Activated CD4-positive, alpha-beta T cell treated with anti-CD3 and anti-CD28 coated beads for 4 hours (primary cell): ENCODE data around the gene BBLN.

Source experiments
- DNase-seq, 2 donors: peaks; one replicate each; pipeline ENCODE4 v3.0.0-alpha.2; 2020

BBLN gene

DNA sequence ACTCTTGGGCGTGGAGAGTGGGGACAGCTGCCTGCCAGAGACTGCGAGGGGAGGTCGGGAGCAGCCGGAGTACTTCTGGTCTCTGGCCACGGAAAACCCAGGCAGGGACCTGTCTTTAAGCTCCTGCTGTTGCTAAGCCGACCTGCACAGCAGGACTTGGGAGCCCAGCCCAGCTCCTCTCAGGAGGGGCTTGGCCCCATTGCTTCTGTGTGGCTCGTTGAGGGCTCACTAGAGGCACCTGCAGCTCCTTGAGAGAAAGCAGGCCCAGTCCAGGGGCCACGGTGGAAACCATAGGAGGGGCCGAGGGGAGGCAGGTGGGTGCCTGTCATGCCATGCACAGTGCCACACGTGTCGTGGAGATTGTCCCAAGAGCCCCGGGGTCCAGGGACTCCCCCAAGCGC is 14.1 kb upstream of the BBLN start:
- DNase-seq: no peak

DNA sequence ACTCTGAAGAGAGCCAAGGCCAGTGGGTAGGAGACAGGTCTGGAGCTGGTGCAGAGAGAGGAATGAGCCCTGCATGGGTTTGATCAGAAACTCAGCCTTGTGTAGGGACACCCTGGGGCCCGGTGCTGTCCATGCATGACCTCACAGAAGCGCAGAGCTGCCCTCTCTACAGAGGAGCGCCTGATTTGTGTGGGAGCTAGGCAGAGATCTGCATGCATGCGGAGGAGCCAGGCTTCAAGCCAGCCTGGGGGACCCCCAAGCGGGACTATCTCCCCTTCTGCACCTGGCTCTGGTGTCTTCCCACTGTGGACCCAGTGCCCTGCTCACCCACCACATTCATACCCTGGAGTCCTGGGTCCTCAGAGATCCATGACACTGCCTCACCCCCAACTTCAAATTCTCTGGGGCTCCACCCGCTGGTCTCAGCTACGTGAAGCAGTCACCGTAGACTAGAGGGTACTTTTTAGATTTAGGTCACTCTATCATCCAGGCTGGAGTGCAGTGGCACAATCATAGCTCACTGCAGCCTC is 13.4 kb upstream of the BBLN start:
- DNase-seq: no peak

DNA sequence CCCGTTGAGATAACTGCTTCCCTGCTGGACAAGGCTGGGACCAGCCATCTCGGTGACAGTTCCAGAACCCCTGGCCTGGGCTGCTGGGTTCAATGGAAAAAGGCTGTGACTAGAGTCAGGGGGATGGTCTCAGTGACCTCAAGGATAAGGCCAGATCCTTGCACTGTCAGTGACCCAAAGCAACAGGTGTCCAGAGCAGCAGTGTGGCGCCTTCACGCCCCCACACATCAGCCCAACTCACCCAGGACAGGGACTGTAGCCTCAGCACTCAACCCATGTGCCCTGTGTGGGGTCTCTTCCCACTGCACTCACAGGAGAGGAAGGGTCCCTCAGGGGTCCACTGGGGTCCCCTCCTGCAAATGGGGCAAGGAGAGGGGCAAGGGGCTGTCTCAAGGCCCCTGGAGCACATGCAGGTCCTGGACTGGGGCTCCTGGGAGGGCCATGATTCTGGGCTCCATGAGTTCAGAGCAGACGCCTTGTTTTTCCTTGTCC is 11.5 kb upstream of the BBLN start:
- no peak for DNase-seq

DNA sequence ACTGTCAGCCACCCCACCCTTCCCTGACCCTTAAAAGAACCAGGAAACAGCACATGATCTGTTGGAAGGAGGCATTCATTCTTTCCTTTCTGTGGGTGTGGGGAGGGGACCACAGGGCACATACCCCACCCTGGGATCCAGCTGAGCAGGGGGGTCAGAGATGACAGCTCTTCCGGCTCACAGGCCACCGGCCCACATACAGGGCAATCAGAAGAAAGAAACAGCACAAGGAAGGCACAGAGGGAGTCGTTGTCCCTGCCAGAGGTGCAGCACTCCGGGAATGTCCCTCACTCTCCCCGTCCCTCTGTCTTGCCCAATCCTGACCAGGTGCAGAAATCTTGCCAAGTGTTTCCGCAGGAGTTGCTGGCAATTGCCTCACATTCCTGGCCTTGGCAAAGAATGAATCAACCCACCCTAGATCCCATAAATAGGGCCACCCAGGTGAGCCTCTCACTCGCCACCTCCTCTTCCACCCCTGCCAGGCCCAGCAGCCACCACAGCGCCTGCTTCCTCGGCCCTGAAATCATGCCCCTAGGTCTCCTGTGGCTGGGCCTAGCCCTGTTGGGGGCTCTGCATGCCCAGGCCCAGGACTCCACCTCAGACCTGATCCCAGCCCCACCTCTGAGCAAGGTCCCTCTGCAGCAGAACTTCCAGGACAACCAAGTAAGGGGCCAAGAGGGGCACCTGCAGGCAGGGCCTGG is 10.9 kb upstream of the BBLN start, which contains the start of gene LCN2:
TSS of gene LCN2 (plus strand) at position 453 of the 701 bp plus-strand sequence. CDS start at position 526, 73 bp downstream.
- no peak for DNase-seq

DNA sequence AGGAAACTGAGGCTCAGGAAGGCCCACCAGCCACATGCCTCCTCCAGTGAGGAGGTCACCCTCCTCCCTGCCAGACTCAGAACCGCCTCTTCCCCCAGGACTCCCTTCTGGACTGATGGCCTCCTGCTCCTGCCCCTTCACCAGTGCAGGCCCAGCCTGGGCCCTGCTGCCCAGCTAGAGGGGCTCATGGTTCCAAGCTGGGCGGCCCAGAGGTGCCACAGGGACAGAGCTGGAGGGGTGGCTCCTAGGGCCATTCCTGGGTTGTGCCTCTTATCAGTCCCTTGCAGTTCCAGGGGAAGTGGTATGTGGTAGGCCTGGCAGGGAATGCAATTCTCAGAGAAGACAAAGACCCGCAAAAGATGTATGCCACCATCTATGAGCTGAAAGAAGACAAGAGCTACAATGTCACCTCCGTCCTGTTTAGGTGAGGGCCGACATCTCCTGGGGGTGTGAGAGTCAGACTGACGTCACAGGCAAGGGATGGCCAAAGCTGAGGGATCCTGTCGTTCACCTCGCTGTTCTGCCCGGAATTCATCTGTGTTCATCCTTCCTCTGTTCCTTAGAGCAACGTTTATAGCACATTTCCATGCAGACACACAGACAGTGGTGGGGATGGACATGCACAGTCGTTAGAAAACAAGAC is 10.0 kb upstream of the BBLN start:
- DNase-seq: no peak

DNA sequence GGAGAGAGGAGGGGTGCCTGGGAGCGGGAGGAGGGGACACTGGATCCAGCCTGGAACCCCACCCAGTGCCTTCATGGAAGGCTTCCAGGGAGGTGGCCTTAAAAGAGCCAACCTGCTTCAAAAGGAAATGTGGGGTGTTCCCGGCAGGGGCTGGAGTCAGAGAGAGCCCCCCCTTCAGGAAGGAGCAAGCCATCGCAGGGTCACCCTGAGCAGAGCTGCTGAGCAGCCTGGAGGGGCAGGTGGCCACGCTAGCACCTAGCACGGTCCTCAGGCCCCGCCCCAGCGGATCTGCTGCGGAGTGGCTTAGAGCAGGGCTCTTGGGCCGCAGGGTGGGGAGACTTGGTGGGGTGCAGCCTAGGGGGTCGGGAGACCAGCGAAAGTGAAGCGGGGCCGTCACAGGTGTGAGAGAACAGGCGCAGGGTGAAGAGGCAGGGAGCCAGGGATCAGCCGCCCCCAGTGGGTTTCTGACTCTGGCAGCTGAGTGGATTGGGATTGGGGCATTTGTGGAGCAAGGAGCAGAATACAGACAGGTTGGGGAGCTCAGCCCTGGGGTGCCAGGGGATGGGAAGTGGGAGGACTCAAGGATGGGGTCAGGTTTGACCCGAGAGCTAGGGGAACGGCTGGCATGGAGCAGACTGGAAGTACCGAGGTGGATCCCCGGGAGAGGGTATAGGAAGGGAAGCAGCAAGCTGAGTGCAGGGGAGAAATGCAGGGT is 9.3 kb upstream of the BBLN start:
- no peak for DNase-seq

DNA sequence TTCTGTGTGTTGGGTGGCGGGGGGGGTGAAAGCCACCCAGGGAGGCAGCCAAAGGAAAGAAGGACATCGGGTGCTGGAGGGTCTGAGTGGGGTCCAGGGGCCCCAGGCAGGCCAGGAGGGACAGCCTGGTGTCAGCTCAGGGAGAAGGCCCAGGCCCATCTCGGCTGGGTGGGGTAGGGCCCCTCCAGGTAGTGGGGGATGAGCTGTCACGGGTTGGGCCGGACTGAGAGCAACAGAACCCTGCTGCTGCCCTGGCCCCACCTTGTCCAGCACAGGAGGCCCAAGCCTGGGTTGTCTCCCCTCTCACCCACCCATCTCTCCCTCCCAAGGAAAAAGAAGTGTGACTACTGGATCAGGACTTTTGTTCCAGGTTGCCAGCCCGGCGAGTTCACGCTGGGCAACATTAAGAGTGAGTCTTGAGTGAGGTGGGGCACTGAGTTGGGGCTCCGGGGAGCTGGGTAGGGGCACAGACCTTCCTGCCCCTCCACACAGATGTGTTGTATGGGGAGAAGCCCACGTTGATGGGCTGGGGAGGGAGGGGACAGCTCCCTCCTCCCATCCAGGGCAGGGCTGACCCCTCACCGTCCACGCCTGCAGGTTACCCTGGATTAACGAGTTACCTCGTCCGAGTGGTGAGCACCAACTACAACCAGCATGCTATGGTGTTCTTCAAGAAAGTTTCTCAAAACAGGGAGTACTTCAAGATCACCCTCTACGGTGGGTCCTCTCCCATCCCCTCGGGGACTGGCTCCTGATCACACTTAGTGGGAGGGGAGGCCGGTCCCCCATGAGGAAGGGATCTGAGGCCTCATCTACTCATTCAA is 8.5 kb upstream of the BBLN start:
- no peak for DNase-seq

DNA sequence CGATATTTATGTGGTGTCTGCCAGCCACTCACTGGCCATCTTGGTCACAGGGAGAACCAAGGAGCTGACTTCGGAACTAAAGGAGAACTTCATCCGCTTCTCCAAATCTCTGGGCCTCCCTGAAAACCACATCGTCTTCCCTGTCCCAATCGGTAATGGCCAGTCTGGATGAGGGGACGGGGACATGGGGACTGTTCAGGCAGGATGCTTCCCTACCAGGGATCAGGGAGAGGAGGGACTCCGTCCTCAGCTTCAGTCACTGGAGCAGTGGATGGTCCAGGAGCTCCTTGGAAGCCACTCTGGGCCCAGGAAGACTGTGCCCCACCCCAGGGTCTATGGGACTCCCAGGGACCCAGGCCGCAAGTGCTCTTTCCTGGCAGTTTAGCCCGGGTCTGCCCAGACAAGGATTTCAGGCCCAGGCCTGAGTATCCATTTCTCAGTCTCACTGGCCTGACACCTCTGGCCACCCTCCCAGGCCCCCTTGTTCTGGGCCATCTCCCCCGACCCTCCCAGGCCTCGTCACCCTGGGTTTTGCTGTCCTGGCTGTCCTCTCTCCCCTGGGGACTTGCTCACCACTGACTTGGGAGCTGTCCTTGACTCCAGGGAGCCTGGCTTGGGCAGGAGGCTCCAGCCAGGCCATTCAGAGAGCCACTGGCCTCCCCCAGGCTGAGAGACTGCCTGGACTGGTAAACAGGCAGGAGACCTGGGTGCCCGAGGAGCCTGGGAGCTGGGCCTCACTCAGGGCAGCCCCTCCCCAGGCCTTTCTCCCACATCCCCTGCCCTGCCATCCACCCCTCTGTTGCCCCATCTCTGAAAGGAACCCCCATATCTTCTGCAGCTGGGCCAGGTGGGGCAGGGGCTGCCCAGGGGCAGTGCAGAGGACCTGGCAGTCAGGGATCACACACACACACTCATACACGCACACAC is 7.7 kb upstream of the BBLN start:
- DNase-seq: no peak

DNA sequence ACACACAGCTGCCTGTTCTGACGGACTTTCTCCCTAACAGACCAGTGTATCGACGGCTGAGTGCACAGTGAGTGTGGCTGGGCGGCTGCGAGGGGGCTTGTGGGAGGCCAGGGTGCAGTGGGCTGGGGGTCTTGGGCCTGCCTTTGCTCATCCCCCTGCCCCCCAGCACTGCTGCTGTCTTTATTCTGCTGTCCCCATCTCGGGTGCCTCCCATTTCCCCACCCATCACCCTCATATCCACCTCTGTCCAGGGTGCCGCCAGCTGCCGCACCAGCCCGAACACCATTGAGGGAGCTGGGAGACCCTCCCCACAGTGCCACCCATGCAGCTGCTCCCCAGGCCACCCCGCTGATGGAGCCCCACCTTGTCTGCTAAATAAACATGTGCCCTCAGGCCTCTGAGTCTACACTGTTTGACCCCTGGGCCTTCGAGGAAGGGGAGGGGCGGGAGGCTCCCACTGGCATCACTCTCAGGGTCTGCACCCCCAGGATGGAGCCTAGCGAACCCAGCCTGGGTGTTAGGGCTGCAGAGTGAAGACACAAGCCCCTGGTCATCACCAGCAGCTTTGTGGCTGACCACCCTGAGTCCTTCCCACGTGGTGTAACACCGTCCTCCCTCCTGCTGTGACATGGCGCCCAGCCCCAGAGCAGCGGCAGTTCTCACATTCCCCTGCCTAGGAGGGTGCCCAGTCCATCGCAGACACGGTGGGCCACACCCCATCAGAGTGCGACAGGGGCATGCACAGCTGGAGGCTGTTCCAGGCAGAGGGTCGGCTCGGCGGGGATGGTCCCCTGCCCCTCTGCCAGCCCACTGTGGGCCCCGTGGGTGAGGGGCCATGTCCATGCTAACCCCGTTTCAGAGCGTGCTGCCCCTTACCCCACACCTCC is 6.8 kb upstream of the BBLN start:
- DNase-seq: no peak

DNA sequence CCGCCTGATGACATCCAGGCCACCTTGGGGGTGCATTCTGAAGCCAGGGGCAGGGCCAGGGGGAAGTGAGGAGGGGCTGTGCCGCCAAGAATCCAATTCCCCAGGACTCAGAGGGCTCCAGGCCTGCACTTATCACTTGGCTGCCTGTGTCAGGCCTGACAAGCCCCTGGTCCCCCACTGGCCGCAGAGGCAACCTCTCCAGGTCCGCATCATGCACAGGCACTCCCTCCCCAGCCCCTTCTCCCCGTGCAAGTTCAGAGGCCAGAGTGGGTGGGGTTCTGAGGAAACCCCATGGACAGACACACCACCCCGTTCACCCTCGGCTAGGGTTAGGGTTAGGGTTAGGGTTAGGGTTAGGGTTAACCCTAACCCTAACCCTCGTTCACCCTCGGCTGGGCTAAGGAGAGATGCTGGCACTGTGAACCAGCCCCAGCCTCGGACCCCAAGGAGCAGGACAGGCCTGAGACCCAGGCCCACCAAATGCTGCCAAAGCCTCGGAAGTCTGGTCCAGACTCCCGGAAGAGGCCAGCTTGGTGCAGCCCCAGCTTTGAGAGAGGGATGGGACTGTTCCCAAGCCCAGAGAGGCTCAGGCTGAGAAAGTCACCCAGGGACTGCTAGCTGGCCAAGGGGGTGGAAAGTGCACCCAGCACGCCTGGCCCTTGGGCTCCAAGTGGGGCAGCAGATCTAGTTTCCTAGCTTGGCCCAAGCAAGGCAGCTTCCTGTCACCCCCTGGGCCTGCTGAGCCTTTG is 5.9 kb upstream of the BBLN start:
- DNase-seq: no peak

DNA sequence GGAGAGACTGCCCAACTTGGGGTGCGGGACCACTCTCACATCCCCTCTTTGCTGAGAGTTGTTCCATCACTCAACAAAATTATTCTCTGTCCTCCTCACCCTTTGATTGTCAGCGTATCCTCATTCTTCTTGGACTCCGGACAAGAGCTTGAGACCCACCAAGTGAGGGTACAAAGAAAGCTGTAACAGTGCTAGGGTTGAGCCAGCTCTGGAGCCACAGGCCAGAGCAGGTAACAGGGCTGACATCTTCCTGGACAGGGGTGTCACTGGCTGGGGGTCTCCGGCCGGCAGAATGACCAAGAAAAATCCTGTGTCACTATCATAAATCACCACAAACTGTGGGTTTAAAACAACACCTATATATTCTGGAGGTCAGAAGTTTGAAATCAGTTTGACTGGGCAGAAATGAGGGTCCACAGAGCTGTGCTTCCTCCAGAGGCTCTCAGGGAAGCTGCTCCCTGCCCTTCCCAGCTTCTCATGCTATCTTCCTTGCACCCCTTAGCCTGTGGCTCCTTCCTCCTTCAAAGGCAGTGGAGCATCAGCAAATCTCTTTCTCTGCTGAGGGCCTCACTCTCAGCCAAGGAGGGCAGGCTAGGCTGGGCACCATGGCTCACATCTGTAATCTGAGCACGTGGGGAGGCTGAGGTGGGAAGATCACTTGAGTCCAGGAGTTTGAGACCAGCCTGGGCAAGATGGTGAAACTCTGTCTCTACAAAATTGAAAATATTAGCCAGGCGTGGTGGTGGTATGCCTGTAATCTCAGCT is 4.1 kb upstream of the BBLN start:
- DNase-seq: no peak

DNA sequence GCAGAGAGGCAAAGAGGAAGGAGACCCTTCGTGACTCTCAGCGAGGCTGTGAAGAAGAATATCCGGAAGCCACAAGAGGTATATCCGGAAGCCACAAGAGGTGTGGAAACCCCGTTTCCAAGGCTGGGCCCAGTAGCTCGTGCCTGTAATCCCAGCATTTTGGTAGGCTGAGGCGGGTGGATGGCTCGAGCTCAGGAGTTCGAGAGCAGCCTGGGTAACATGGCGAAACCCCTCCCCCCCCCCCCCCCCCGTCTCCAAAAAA is 612 bp upstream of the BBLN start:
- peak; percentile 28 to 30 for DNase-seq

DNA sequence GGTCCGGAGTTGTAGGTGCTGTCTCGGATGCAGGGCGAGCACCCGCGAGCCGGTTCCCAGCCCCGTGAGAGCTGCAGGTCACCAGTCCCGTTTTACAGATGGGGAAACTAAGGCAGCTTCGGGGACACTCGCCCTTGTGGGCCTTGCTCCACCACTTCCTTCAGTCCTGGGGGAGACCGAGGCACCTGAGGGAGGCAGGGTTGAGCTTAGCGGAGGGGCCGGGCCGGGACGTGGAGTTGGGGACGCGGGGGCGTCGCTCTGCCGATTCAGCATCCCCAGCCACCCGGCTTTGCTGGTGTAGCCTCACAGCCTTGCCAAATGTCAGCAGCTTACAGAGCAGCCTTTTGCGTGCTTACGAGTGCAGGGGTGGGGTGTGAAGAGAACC is 530 bp downstream of the BBLN start:
- DNase-seq: peak; percentile 65 to 72

DNA sequence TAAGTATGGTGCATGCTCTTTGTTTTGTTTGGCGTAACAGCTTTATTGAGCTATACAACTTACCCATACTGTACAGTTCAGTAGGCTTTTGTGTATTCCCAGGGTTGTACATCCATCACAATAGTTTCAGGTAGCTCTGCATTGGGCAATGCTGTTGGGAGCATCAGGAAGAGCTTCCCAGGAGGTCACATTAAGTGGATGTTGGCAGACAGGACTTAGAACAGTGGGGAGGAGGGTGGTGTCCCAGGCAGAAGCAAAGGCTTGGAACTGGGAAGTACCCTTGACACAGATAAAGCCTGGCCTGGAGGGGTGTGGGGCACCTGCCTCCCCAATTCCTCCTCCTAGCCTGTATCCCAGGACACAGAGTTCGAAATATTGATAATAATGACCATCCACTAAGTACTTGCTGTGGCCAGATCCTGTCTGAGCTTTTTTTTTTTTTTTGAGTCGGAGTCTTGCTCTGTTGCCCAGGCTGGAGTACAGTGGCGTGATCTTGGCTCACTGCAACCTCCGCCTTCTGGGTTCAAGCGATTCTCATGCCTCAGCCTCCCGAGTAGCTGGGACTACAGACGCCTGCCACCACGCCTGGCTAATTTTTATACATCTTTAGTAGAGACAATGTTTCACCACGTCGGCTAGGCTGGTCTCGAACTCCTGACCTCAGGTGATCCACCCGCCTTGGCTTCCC is 1.3 kb downstream of the BBLN start:
- no peak for DNase-seq

DNA sequence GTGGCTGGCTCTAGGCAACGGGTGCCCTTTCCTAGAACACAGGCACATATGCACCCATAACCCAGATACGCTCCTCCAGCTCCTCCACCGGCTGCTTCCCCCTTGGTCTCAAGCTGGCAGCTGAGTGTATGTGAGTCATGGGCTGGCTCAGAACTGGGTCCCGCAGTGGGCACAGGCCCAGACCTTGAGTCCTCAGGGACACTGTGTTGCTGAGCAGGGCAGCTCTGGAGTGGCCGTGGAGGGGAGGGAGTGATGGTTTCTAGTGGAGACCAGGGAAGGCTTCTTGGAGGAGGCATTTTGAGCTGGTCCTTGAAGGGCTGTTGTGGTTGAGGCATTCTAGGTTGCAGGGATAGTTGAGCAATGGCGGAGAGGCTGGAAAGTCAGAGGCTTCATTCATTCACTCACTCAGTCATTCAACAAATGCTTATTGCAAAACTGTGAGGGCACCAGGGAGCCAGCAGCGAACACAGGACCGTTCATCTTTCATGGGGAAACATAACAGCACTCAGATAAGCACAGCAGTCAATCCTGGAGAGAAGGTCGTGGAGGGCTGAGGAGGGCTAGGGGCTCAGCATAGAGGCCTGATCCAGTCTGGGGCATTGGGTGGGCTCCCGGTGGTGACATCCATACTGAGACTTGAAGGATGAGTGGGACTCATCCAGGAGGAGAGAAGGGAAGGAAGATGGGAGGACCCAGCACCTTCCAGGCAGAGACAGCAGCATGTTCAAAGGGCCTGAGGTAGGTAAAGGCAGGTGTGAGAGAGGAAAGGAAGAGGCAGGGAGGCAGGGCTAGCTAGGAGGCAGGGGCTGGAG is 2.4 kb downstream of the BBLN start:
- DNase-seq: no peak

DNA sequence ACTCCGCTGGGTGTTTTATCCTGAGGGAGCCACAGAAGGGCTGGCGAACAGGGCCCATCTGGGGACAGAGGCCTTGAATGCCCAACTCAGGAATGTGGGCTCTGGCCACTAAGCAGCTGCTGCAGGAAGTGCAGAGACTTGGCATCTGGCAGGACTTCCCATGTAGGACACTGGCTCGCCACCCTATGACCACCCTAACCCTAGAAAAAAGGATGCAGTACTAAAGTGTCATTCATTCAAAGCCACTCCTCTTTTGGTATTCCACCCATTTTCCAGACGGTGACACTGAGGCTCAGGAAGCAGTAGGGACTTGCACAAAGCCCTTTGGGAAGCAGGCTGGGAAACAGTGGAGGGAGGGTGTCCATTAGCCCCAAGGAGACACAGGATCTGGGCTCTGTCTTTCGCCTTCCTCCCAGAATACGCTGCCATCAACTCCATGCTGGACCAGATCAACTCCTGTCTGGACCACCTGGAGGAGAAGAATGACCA is 3.0 kb downstream of the BBLN start:
- DNase-seq: no peak

DNA sequence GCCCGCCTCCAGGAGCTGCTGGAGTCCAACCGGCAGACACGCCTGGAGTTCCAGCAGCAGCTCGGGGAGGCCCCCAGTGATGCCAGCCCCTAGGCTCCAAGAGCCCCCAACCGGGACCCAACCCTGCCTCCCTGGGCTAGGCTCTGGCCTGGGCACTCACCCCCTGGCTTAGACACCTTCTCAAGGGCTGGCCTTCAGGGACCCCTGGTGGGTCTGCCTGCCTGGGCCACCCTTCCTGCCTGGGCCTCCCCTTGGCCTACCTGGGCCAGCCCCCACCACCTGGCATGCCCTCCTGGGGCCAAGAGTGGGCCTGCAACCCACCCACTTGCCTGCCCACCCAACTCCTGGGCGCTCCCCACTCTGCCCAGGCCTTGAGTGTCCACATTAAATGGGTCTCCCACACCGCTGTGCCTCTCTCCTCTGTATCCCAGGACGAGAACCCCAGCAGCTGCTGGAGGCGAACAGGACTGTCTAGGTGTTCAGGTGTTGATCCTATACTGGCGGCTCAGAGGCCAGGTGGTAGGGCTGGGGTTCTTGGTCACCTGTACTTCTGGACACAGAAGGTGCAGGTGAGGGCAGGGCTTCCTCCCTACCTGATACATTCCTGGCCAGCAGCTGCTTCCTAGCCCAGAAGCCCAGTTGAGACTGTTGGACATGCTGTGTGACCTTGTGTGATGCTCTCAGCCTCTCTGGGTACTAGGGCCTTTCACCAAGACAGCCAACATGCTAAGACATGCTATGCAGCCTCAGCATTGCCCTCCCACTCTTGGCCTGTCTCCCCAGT is 3.6 kb downstream of the BBLN start:
- DNase-seq: no peak
